Naive thymus-derived CD4-positive, alpha-beta T cell (primary cell): ENCODE measurements around the gene TNFSF15. TPM values are rescaled to one million over a fixed set of nuclear protein-coding genes. Genes with fewer than 3 reads are reported as not detected.
"Not testable (repeated sequence)": the region's sequence is repeated elsewhere in the genome, so short reads cannot be mapped to it uniquely, and the experiment has no call there.

ENCODE experiments used
- ATAC-seq: fragments of 150-1000 bp; cut with Tn5 transposase; 2 replicates; pipeline ENCODE4 v1.10.0; 2021; ENCODE audit warnings: mild to moderate bottlenecking, moderate library complexity
- CTCF ChIA-PET: fragments of 350-600 bp; sonication (Branson Sonifier 250); formaldehyde crosslinking; loops from one replicate; lab custom pipeline; 2021; ENCODE audit warnings: antibody characterized with exemption; lab: Charles Lee
- POLR2A ChIA-PET: fragments of 350-600 bp; sonication (Branson Sonifier 250); formaldehyde crosslinking; loops from one replicate; lab custom pipeline; 2021; ENCODE audit warnings: antibody characterized with exemption, inconsistent platforms; lab: Charles Lee
- DNase-seq, 9 donors: peaks; one replicate each; pipeline versions ENCODE4 v3.0.0 to v3.0.0-alpha.2; 2020 to 2022; ENCODE audit warnings: mixed read lengths in 1 of 9
- H3K27ac ChIP-seq: one replicate; pipeline ENCODE4 v1.7.0; 2013; ENCODE audit warnings: mild to moderate bottlenecking, low read depth, low read length, moderate library complexity
- H3K27me3 ChIP-seq, 2 donors: one replicate each; pipeline ENCODE4 v1.7.0; 2013; ENCODE audit warnings: low read length in 2 of 2, mild to moderate bottlenecking in 2 of 2, moderate library complexity in 2 of 2; ENCODE audit not compliant: control insufficient read depth in 2 of 2, insufficient read depth in 2 of 2
- H3K36me3 ChIP-seq, 3 experiments: 1 replicate in 2 of 3; 2 replicates in 1 of 3; pipeline ENCODE4 v1.7.0; 2013; ENCODE audit warnings: low read length in 3 of 3, mild to moderate bottlenecking in 3 of 3, moderate library complexity in 1 of 3; ENCODE audit not compliant: insufficient read depth in 3 of 3, control insufficient read depth in 2 of 3
- H3K4me1 ChIP-seq, 2 donors: one replicate each; pipeline ENCODE4 v1.7.0; 2013; ENCODE audit warnings: low read length in 2 of 2, mild to moderate bottlenecking in 2 of 2, moderate library complexity in 1 of 2; ENCODE audit not compliant: control insufficient read depth in 2 of 2, insufficient read depth in 2 of 2
- H3K4me3 ChIP-seq: 2 replicates; pipeline ENCODE4 v1.7.0; 2013; ENCODE audit warnings: mild to moderate bottlenecking, low read length
- H3K9me3 ChIP-seq, 3 experiments: 1 replicate in 2 of 3; 2 replicates in 1 of 3; pipeline ENCODE4 v1.7.0; 2013; ENCODE audit warnings: low read length in 3 of 3; ENCODE audit not compliant: control insufficient read depth in 2 of 3
- H3K27ac Mint-ChIP-seq, 9 donors: one replicate each; pipeline ENCODE4 v1.8.0; 2020 to 2022; ENCODE audit warnings: mixed read lengths in 9 of 9, mild to moderate bottlenecking in 8 of 9, moderate library complexity in 5 of 9, inconsistent platforms in 2 of 9
- H3K27me3 Mint-ChIP-seq, 5 donors: one replicate each; pipeline ENCODE4 v1.8.0; 2021 to 2022; ENCODE audit warnings: mixed read lengths in 5 of 5, mild to moderate bottlenecking in 1 of 5
- H3K36me3 Mint-ChIP-seq, 5 donors: one replicate each; pipeline ENCODE4 v1.8.0; 2020 to 2022; ENCODE audit warnings: mixed read lengths in 5 of 5, mild to moderate bottlenecking in 3 of 5, inconsistent platforms in 1 of 5
- H3K4me1 Mint-ChIP-seq, 7 donors: one replicate each; pipeline ENCODE4 v1.8.0; 2020 to 2022; ENCODE audit warnings: mixed read lengths in 7 of 7, mild to moderate bottlenecking in 3 of 7, inconsistent platforms in 1 of 7
- H3K4me3 Mint-ChIP-seq, 10 donors: one replicate each; pipeline ENCODE4 v1.8.0; 2020 to 2022; ENCODE audit warnings: mild to moderate bottlenecking in 10 of 10, mixed read lengths in 10 of 10, moderate library complexity in 6 of 10, inconsistent platforms in 2 of 10
- H3K9me3 Mint-ChIP-seq, 11 donors: one replicate each; pipeline ENCODE4 v1.8.0; 2020 to 2022; ENCODE audit warnings: mixed read lengths in 11 of 11, mild to moderate bottlenecking in 4 of 11, inconsistent platforms in 1 of 11, moderate library complexity in 1 of 11
- intact Hi-C, 2 donors: fragments of 100-400 bp; cut with micrococcal nuclease; formaldehyde crosslinking; loops; one replicate each; pipeline ENCODE4 v1.15.1; 2023
- polyA plus RNA-seq, 2 donors: library from polyadenylated mRNA; unstranded; fragments of 300-500 nt; fragmentation: Illumina TruSeq; gene quantifications; one replicate each; pipeline ENCODE4 v1.2.3, GENCODE V29; 2021
- total RNA-seq, 6 experiments: library from RNA in 5 of 6; stranded (reverse) in 5 of 6; gene quantifications; 1 replicate in 5 of 6; 2 replicates in 1 of 6; pipeline ENCODE4 v1.2.3 and lab custom pipeline; 2021 to 2026

The TNFSF15 gene
- total and polyA plus RNA-seq, 7 experiments from 2014 or later: 0.44 to 3.8 TPM; not detected in 5

GRCh38 chr9:114743446-114743845 lies 62.4 kb downstream of the TNFSF15 start:
- no peaks in the 10 kb centered on the region for H3K36me3 ChIP-seq
- Mint-ChIP-seq H3K4me1 (peaks cover 0 to 42% (median 10%) of the 10 kb centered on the region in 7 donors), H3K27ac (no peak overlapping the region), H3K9me3 (peaks cover 0 to 5% (median 0%) of the 10 kb centered on the region in 11 donors), H3K36me3 (peaks cover 0 to 18% (median 0%) of the 10 kb centered on the region in 5 donors), H3K4me3 (no peak overlapping the region), H3K27me3 (peaks cover 0 to 2% (median 0%) of the 10 kb centered on the region in 5 donors)
- DNase-seq: no peak
- no peaks in the 10 kb centered on the region for H3K27me3 ChIP-seq
- CTCF ChIA-PET: interaction anchor here (0.6 to 12.6 kb wide), 3 partner anchors 62 to 518 kb away, joined by 3 to 151 read pairs (median 4); no protein-coding TSS in a partner anchor
- H3K4me1 ChIP-seq: peaks cover 6% of the 10 kb centered on the region in 2 donors
- no peak overlapping the region for H3K4me3 ChIP-seq
- ATAC-seq: no peak
- intact Hi-C loops: no loop called here
- POLR2A ChIA-PET: no interaction called here
- no peak overlapping the region for H3K27ac ChIP-seq
- no peaks in the 10 kb centered on the region for H3K9me3 ChIP-seq

GRCh38 chr9:114742947-114743346 lies 62.9 kb downstream of the TNFSF15 start:
- CTCF ChIA-PET: interaction anchor here (0.6 to 12.6 kb wide), 3 partner anchors 61 to 517 kb away, joined by 3 to 151 read pairs (median 4); no protein-coding TSS in a partner anchor
- peaks cover 0 to 18% (median 0%) of the 10 kb centered on the region in 5 donors for H3K36me3 Mint-ChIP-seq
- Histone ChIP-seq H3K36me3 (no peaks in the 10 kb centered on the region), H3K27me3 (no peaks in the 10 kb centered on the region), H3K4me3 (no peak overlapping the region), H3K9me3 (no peaks in the 10 kb centered on the region), H3K4me1 (peaks cover 7 to 8% of the 10 kb centered on the region in 2 donors), H3K27ac (no peak overlapping the region)
- intact Hi-C loops: no loop called here
- ATAC-seq (no peak), DNase-seq (no peak)
- peaks cover 0 to 2% (median 0%) of the 10 kb centered on the region in 5 donors for H3K27me3 Mint-ChIP-seq
- no peak overlapping the region for H3K4me3 Mint-ChIP-seq
- peaks cover 0 to 5% (median 0%) of the 10 kb centered on the region in 11 donors for H3K9me3 Mint-ChIP-seq
- POLR2A ChIA-PET: no interaction called here
- peaks cover 0 to 46% (median 13%) of the 10 kb centered on the region in 7 donors for H3K4me1 Mint-ChIP-seq
- H3K27ac Mint-ChIP-seq: no peak overlapping the region

GRCh38 chr9:114741521-114741920 lies 64.3 kb downstream of the TNFSF15 start:
- DNase-seq, H3K9me3 Mint-ChIP-seq, H3K9me3 ChIP-seq, H3K36me3 ChIP-seq, H3K4me3 ChIP-seq, H3K4me3 Mint-ChIP-seq, H3K27me3 ChIP-seq, ATAC-seq, intact Hi-C loops, H3K27me3 Mint-ChIP-seq, H3K27ac ChIP-seq, H3K27ac Mint-ChIP-seq: not testable (repeated sequence)
- H3K4me1 Mint-ChIP-seq: peaks cover 12 to 60% (median 27%) of the 10 kb centered on the region in 7 donors
- ChIA-PET POLR2A (interaction anchor here (1.2 kb wide), 1 partner anchor 174 kb away, joined by 3 read pairs; no protein-coding TSS in a partner anchor), CTCF (interaction anchor here (1.0 to 12.6 kb wide), 7 partner anchors 59 to 274 kb away, joined by 3 to 151 read pairs (median 6); partner anchors contain the start of gene TEX48)
- peaks cover 15% of the 10 kb centered on the region in 2 donors for H3K4me1 ChIP-seq
- H3K36me3 Mint-ChIP-seq: peaks cover 0 to 28% (median 0%) of the 10 kb centered on the region in 5 donors

- no peaks in the 10 kb centered on the region for H3K27me3 ChIP-seq
- no peaks in the 10 kb centered on the region for H3K36me3 ChIP-seq
- POLR2A ChIA-PET: interaction anchor here (0.6 kb wide), 1 partner anchor 276 kb away, joined by 4 read pairs; no protein-coding TSS in a partner anchor
- peak; percentile 41 to 81 (median 70) for DNase-seq
- Mint-ChIP-seq H3K4me1 (peaks cover 14 to 70% (median 33%) of the 10 kb centered on the region in 7 donors), H3K9me3 (peaks cover 0 to 10% (median 0%) of the 10 kb centered on the region in 11 donors), H3K36me3 (peaks cover 0 to 38% (median 0%) of the 10 kb centered on the region in 5 donors), H3K4me3 (peak overlapping the region in 4 of 10 donors; percentile 39 to 77 (median 52)), H3K27ac (peak overlapping the region in 8 of 9 donors; percentile 26 to 88 (median 74)), H3K27me3 (peaks cover 0 to 2% (median 0%) of the 10 kb centered on the region in 5 donors)
- no peak overlapping the region for H3K27ac ChIP-seq
- CTCF ChIA-PET: interaction anchor here (0.6 to 12.6 kb wide), 18 partner anchors 15 to 353 kb away, joined by 3 to 151 read pairs (median 4); partner anchors contain the start of gene TEX48
- H3K9me3 ChIP-seq: no peaks in the 10 kb centered on the region
- peak; percentile 97 for ATAC-seq
- H3K4me3 ChIP-seq: no peak overlapping the region
- H3K4me1 ChIP-seq: peaks cover 30 to 34% of the 10 kb centered on the region in 2 donors
- intact Hi-C loops: loop anchor here (1.0 to 5.0 kb wide), 11 partner anchors 19 to 1924 kb away; no protein-coding TSS in a partner anchor
Measured at GRCh38 chr9:114738581-114739316, 67.1 kb downstream of the TNFSF15 start.

GRCh38 chr9:114737847-114738246 lies 68.0 kb downstream of the TNFSF15 start:
- H3K27ac Mint-ChIP-seq: peak overlapping the region in 8 of 9 donors; percentile 12 to 88 (median 84)
- no peaks in the 10 kb centered on the region for H3K36me3 ChIP-seq
- H3K4me3 ChIP-seq: no peak overlapping the region
- intact Hi-C loops: loop anchor here (2.0 to 5.0 kb wide), 6 partner anchors 47 to 1924 kb away; no protein-coding TSS in a partner anchor
- POLR2A ChIA-PET: interaction anchor here (0.6 to 0.7 kb wide), 2 partner anchors 134 to 276 kb away, joined by 4 read pairs; no protein-coding TSS in a partner anchor
- DNase-seq (no peak), ATAC-seq (no peak)
- peaks cover 0 to 10% (median 0%) of the 10 kb centered on the region in 11 donors for H3K9me3 Mint-ChIP-seq
- H3K4me1 ChIP-seq: peaks cover 30 to 34% of the 10 kb centered on the region in 2 donors
- peaks cover 14 to 71% (median 33%) of the 10 kb centered on the region in 7 donors for H3K4me1 Mint-ChIP-seq
- H3K36me3 Mint-ChIP-seq: peaks cover 0 to 36% (median 0%) of the 10 kb centered on the region in 5 donors
- H3K27me3 ChIP-seq: no peaks in the 10 kb centered on the region
- peak overlapping the region in 2 of 10 donors; percentile 25 to 50 for H3K4me3 Mint-ChIP-seq
- peaks cover 0 to 2% (median 0%) of the 10 kb centered on the region in 5 donors for H3K27me3 Mint-ChIP-seq
- H3K27ac ChIP-seq: no peak overlapping the region
- no peaks in the 10 kb centered on the region for H3K9me3 ChIP-seq
- CTCF ChIA-PET: interaction anchor here (0.7 to 12.6 kb wide), 16 partner anchors 14 to 277 kb away, joined by 3 to 151 read pairs (median 4); partner anchors contain the start of genes TEX48 and TNFSF15

- Mint-ChIP-seq H3K36me3 (peaks cover 0 to 34% (median 0%) of the 10 kb centered on the region in 5 donors), H3K27me3 (peaks cover 0 to 2% (median 0%) of the 10 kb centered on the region in 5 donors), H3K27ac (peak overlapping the region; percentile 1 to 88 (median 84)), H3K9me3 (peaks cover 0 to 10% (median 0%) of the 10 kb centered on the region in 11 donors), H3K4me1 (peaks cover 14 to 66% (median 33%) of the 10 kb centered on the region in 7 donors), H3K4me3 (peak overlapping the region in 4 of 10 donors; percentile 25 to 60 (median 50))
- H3K9me3 ChIP-seq: no peaks in the 10 kb centered on the region
- intact Hi-C loops: loop anchor here in 1 of 2 donors (5.0 kb wide), 2 partner anchors 330 to 1925 kb away; no protein-coding TSS in a partner anchor
- ATAC-seq (no peak), DNase-seq (no peak)
- CTCF ChIA-PET: interaction anchor here (0.8 to 12.6 kb wide), 7 partner anchors 17 to 283 kb away, joined by 3 to 151 read pairs (median 4); partner anchors contain the start of genes TEX48 and TNFSF15
- H3K36me3 ChIP-seq: no peaks in the 10 kb centered on the region
- H3K27me3 ChIP-seq: no peaks in the 10 kb centered on the region
- H3K4me1 ChIP-seq: peaks cover 30 to 34% of the 10 kb centered on the region in 2 donors
- no peak overlapping the region for H3K27ac ChIP-seq
- H3K4me3 ChIP-seq: no peak overlapping the region
- POLR2A ChIA-PET: no interaction called here
Measured at GRCh38 chr9:114737118-114737517, 68.7 kb downstream of the TNFSF15 start.
